GM23338 (cell line): Measurements from ENCODE around the gene AFF3. TPM values are rescaled to one million over a fixed set of nuclear protein-coding genes. Genes with fewer than 3 reads are reported as not detected.

Source experiments
- ATAC-seq: fragments of 200-7000 bp; cut with Tn5 transposase; 3 replicates; pipeline ENCODE4 v1.9.1; 2020
- DNase-seq: peaks from one replicate; pipeline ENCODE4 v3.0.0-alpha.2; 2015; ENCODE audit warnings: low spot score
- H2AFZ ChIP-seq: fragments of 200-600 bp; sonication (generic); 2 replicates; pipeline ENCODE4 v1.8.0; 2016; ENCODE audit warnings: antibody characterized with exemption, mild to moderate bottlenecking, moderate library complexity
- H3F3A ChIP-seq: fragments of 200-600 bp; sonication (generic); replicated peaks from 2 replicates; pipeline ENCODE4 v1.8.0; 2017; ENCODE audit warnings: antibody characterized with exemption, mixed run types, low read depth
- H3K27ac ChIP-seq: fragments of 200-600 bp; sonication (generic); 2 replicates; pipeline ENCODE4 v1.6.1; 2016; ENCODE audit warnings: low read depth
- H3K27me3 ChIP-seq: fragments of 200-600 bp; sonication (generic); 2 replicates; pipeline ENCODE4 v1.8.0; 2016; ENCODE audit warnings: mild to moderate bottlenecking, mixed run types, moderate library complexity; ENCODE audit not compliant: insufficient read depth
- H3K36me3 ChIP-seq: fragments of 200-600 bp; sonication (generic); 2 replicates; pipeline ENCODE4 v1.8.0; 2016; ENCODE audit warnings: mild to moderate bottlenecking; ENCODE audit not compliant: insufficient read depth
- H3K4me1 ChIP-seq: fragments of 200-600 bp; sonication (generic); 2 replicates; pipeline ENCODE4 v1.8.0; 2016; ENCODE audit warnings: mild to moderate bottlenecking, moderate library complexity; ENCODE audit not compliant: insufficient read depth
- H3K4me2 ChIP-seq: fragments of 200-600 bp; sonication (generic); 2 replicates; pipeline ENCODE4 v1.7.1; 2017; ENCODE audit warnings: mixed run types
- H3K4me3 ChIP-seq: fragments of 200-600 bp; sonication (generic); 2 replicates; pipeline ENCODE4 v1.6.1; 2016; ENCODE audit warnings: mixed run types
- H3K79me2 ChIP-seq: fragments of 200-600 bp; sonication (generic); replicated peaks from 2 replicates; pipeline ENCODE4 v1.8.0; 2017; ENCODE audit warnings: mild to moderate bottlenecking; ENCODE audit not compliant: insufficient read depth
- H3K9me2 ChIP-seq: fragments of 200-600 bp; sonication (generic); 2 replicates; pipeline ENCODE4 v1.8.0; 2017; ENCODE audit not compliant: insufficient read depth
- H4K20me1 ChIP-seq: fragments of 200-600 bp; sonication (generic); replicated peaks from 2 replicates; pipeline ENCODE4 v1.8.0; 2017; ENCODE audit warnings: mild to moderate bottlenecking; ENCODE audit not compliant: insufficient read depth
- H3K27ac Mint-ChIP-seq: 2 replicates; pipeline ENCODE4 v1.8.0; 2020; ENCODE audit warnings: inconsistent platforms, mild to moderate bottlenecking, moderate library complexity, mixed read lengths
- H3K27me3 Mint-ChIP-seq: 3 replicates; pipeline ENCODE4 v1.8.0; 2022; ENCODE audit warnings: low read depth, mild to moderate bottlenecking, moderate library complexity, mixed read lengths, inconsistent platforms; ENCODE audit not compliant: insufficient read depth, poor library complexity
- H3K36me3 Mint-ChIP-seq: 3 replicates; pipeline ENCODE4 v1.8.0; 2021; ENCODE audit warnings: low read depth, mild to moderate bottlenecking, inconsistent platforms, moderate library complexity, mixed read lengths
- H3K4me1 Mint-ChIP-seq: 3 replicates; pipeline ENCODE4 v1.8.0; 2020; ENCODE audit warnings: mild to moderate bottlenecking, inconsistent platforms, mixed read lengths
- H3K4me3 Mint-ChIP-seq: 3 replicates; pipeline ENCODE4 v1.8.0; 2021; ENCODE audit warnings: moderate library complexity, mild to moderate bottlenecking, inconsistent platforms, mixed read lengths
- H3K9me3 Mint-ChIP-seq: 3 replicates; pipeline ENCODE4 v1.8.0; 2020; ENCODE audit warnings: moderate library complexity, mild to moderate bottlenecking, inconsistent platforms, mixed read lengths
- CREB1 ChIP-seq: fragments of 250-450 bp; sonication (Bioruptor Pico); IDR thresholded peaks from 2 replicates; pipeline ENCODE4 v1.5.0; 2020; ENCODE audit warnings: low read depth, mild to moderate bottlenecking, moderate library complexity
- ETS1 ChIP-seq: IDR thresholded peaks from 2 replicates; pipeline ENCODE4 v1.6.1; 2016; ENCODE audit warnings: antibody characterized with exemption
- EZH2 ChIP-seq: fragments of 200-600 bp; sonication (generic); IDR thresholded peaks from one replicate; pipeline ENCODE4 v1.8.0; 2017; ENCODE audit warnings: antibody characterized with exemption, mild to moderate bottlenecking, low read depth; ENCODE audit not compliant: unreplicated experiment
- EZH2phosphoT487 ChIP-seq: fragments of 200-600 bp; sonication (generic); IDR thresholded peaks from one replicate; pipeline ENCODE4 v1.8.1; 2018; ENCODE audit warnings: antibody characterized with exemption; ENCODE audit not compliant: unreplicated experiment
- JUNB ChIP-seq: IDR thresholded peaks from one replicate; pipeline ENCODE4 v1.6.1; 2016; ENCODE audit warnings: antibody characterized with exemption; ENCODE audit not compliant: unreplicated experiment
- NANOG ChIP-seq: IDR thresholded peaks from 2 replicates; pipeline ENCODE4 v1.6.1; 2016; ENCODE audit warnings: antibody characterized with exemption, borderline replicate concordance
- STAT1 ChIP-seq: IDR thresholded peaks from one replicate; pipeline ENCODE4 v1.6.1; 2016; ENCODE audit warnings: antibody characterized with exemption; ENCODE audit not compliant: unreplicated experiment
- ZNF114 ChIP-seq: fragments of 250-450 bp; sonication (Bioruptor Pico); IDR thresholded peaks from 2 replicates; pipeline ENCODE4 v1.5.0; 2020; ENCODE audit warnings: mild to moderate bottlenecking, moderate library complexity
- ZNF331 ChIP-seq: fragments of 250-450 bp; sonication (Bioruptor Pico); IDR thresholded peaks from 2 replicates; pipeline ENCODE4 v1.5.0; 2020; ENCODE audit warnings: low read depth, mild to moderate bottlenecking, moderate library complexity
- polyA plus RNA-seq: library from polyadenylated mRNA; unstranded; fragments of >200 nt; fragmentation: Nextera tagmentation; extraction: Ambion mirVana; gene quantifications from 2 replicates; pipeline ENCODE4 v1.2.1, GENCODE V29; 2016
- total RNA-seq: library from RNA; depleted of rRNA; stranded (reverse); fragments of >200 nt; shearing (Covaris generic); gene quantifications from 2 replicates; pipeline ENCODE4 v1.2.3, GENCODE V29; 2014
- TF ChIP-seq, protein P1 (sequence below), 2 experiments: fragments of 200-600 bp in 1 of 2; sonication (generic) in 1 of 2; conservative IDR thresholded peaks; 2 replicates each; pipeline versions ENCODE4 v1.5.1 to v1.6.1; 2016 to 2017; ENCODE audit warnings: antibody characterized with exemption in 2 of 2, low read depth in 2 of 2, mild to moderate bottlenecking in 2 of 2, moderate library complexity in 1 of 2
- TF ChIP-seq, protein P2 (sequence below): IDR thresholded peaks from one replicate; pipeline ENCODE4 v1.6.1; 2018; ENCODE audit warnings: antibody characterized with exemption; ENCODE audit not compliant: unreplicated experiment

AFF3 gene
- total and polyA plus RNA-seq, 2 experiments from 2014 or later: 0.73 to 1.4 TPM

DNA sequence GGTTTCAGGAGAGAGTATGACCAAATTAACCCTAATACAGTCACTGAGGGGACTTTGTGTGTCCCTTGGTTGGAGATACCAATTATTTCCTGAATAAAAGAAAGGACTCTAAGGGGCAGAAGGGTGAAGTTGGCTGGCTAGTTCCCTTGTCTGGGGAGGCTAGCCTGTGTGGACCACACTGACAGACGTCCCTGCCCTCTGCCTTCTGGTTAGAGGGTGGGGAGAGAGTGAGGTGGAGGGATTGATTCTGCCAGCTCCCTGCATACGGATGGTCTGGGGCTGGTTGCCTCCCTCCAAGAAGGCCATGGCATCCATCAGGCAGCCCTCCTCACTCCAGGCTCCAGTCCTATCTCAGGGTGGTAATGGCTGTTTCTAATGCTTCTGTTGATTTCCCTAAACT is 37.4 kb upstream of the AFF3 start:
- H3K9me2 ChIP-seq: peaks cover 4% of the 10 kb centered on the region; the same call in 1 of the 2 replicates
- ATAC-seq (no peak), DNase-seq (no peak)
- no peaks in the 10 kb centered on the region for H3K36me3 ChIP-seq
- no peak overlapping the region for H3K4me2 ChIP-seq
- H3F3A ChIP-seq: no peaks in the 10 kb centered on the region
- H3K79me2 ChIP-seq: no peaks in the 10 kb centered on the region
- peaks cover 33% of the 10 kb centered on the region for H3K27me3 ChIP-seq
- Mint-ChIP-seq H3K4me1 (peaks cover 22% of the 10 kb centered on the region), H3K27me3 (peaks cover 36% of the 10 kb centered on the region), H3K9me3 (no peaks in the 10 kb centered on the region), H3K36me3 (no peaks in the 10 kb centered on the region), H3K4me3 (no peak overlapping the region), H3K27ac (no peak overlapping the region)
- no peaks in the 10 kb centered on the region for H4K20me1 ChIP-seq
- TF ChIP-seq EZH2phosphoT487 (no peak), EZH2 (no peak), ETS1 (no peak), ZNF331 (no peak), ZNF114 (CRISPR knock-in tag) (no peak), NANOG (no peak), CREB1 (no peak), JUNB (no peak), STAT1 (no peak)
- TF ChIP-seq, protein P1, sequence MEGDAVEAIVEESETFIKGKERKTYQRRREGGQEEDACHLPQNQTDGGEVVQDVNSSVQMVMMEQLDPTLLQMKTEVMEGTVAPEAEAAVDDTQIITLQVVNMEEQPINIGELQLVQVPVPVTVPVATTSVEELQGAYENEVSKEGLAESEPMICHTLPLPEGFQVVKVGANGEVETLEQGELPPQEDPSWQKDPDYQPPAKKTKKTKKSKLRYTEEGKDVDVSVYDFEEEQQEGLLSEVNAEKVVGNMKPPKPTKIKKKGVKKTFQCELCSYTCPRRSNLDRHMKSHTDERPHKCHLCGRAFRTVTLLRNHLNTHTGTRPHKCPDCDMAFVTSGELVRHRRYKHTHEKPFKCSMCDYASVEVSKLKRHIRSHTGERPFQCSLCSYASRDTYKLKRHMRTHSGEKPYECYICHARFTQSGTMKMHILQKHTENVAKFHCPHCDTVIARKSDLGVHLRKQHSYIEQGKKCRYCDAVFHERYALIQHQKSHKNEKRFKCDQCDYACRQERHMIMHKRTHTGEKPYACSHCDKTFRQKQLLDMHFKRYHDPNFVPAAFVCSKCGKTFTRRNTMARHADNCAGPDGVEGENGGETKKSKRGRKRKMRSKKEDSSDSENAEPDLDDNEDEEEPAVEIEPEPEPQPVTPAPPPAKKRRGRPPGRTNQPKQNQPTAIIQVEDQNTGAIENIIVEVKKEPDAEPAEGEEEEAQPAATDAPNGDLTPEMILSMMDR (conservative IDR thresholded peaks at IDR 0.05; ENCODE audit: low read depth in 2 of 2): no peak
- H3K27ac ChIP-seq: no peak overlapping the region
- peaks cover 4% of the 10 kb centered on the region for H3K4me1 ChIP-seq
- no peak overlapping the region for H3K4me3 ChIP-seq
- no peak overlapping the region for H2AFZ ChIP-seq

DNA sequence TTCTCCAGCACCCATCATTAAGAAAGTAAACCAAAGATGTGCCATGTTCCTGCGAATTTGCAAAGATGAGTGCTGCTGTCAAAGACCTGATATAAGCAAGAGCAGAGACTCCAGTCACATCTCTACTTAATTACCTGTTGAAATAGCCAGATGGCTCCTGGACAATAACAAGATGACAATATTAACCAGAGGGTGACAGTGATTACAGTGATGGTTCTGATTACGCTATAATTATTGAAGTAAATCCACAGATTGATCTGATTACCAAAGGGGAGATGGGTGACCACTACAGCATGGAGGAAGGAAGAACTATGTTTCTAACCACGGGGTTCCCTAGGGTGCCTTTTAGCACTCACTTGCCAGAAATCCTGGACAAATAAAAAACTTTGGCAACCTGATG is 36.5 kb upstream of the AFF3 start:
- DNase-seq (no peak), ATAC-seq (no peak)
- peaks cover 4% of the 10 kb centered on the region for H3K4me1 ChIP-seq
- no peak overlapping the region for H3K4me3 ChIP-seq
- H3K9me3 Mint-ChIP-seq: no peaks in the 10 kb centered on the region
- H3K36me3 ChIP-seq: no peaks in the 10 kb centered on the region
- peaks cover 25% of the 10 kb centered on the region for H3K27me3 ChIP-seq
- no peak overlapping the region for H3K4me3 Mint-ChIP-seq
- no peak overlapping the region for H3K27ac ChIP-seq
- no peak overlapping the region for H3K4me2 ChIP-seq
- no peak overlapping the region for H3K27ac Mint-ChIP-seq
- H3K79me2 ChIP-seq: no peaks in the 10 kb centered on the region
- no peaks in the 10 kb centered on the region for H3K36me3 Mint-ChIP-seq
- no peaks in the 10 kb centered on the region for H4K20me1 ChIP-seq
- no peaks in the 10 kb centered on the region for H3F3A ChIP-seq
- peaks cover 22% of the 10 kb centered on the region for H3K4me1 Mint-ChIP-seq
- H2AFZ ChIP-seq: no peak overlapping the region
- peaks cover 31% of the 10 kb centered on the region for H3K27me3 Mint-ChIP-seq
- peaks cover 4% of the 10 kb centered on the region; the same call in 1 of the 2 replicates for H3K9me2 ChIP-seq
- TF ChIP-seq, protein P2, sequence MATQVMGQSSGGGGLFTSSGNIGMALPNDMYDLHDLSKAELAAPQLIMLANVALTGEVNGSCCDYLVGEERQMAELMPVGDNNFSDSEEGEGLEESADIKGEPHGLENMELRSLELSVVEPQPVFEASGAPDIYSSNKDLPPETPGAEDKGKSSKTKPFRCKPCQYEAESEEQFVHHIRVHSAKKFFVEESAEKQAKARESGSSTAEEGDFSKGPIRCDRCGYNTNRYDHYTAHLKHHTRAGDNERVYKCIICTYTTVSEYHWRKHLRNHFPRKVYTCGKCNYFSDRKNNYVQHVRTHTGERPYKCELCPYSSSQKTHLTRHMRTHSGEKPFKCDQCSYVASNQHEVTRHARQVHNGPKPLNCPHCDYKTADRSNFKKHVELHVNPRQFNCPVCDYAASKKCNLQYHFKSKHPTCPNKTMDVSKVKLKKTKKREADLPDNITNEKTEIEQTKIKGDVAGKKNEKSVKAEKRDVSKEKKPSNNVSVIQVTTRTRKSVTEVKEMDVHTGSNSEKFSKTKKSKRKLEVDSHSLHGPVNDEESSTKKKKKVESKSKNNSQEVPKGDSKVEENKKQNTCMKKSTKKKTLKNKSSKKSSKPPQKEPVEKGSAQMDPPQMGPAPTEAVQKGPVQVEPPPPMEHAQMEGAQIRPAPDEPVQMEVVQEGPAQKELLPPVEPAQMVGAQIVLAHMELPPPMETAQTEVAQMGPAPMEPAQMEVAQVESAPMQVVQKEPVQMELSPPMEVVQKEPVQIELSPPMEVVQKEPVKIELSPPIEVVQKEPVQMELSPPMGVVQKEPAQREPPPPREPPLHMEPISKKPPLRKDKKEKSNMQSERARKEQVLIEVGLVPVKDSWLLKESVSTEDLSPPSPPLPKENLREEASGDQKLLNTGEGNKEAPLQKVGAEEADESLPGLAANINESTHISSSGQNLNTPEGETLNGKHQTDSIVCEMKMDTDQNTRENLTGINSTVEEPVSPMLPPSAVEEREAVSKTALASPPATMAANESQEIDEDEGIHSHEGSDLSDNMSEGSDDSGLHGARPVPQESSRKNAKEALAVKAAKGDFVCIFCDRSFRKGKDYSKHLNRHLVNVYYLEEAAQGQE: no peak
- no peak for TF ChIP-seq ETS1
- TF ChIP-seq STAT1: no peak
